ENCODE results near the gene IQCF2.

Gene IQCF2

DNA sequence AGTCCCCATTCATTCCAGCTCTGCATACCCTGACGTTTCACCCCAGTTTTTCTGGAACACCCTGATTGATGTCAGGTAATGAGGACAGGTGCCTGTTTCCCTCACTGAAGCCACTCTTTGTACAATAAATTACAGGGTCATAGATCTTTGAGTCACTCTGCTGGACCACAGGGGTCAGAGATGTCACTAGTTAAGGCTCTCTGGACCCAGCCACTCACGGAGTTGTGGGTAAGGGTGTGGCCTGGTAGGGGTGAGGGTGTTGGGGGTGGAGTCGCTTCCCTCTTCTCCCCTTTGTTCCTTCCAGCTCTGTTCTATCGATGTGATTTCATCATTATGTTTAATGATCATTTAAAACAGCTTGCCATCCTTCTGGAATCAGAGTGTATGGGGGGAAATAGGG is 13.5 kb downstream of the IQCF2 start:
- H3K4me3 ChIP-seq (replicated peaks; ENCODE audit: low read depth, low read length) = no peak overlapping the region
- TF ChIP-seq, protein P1, sequence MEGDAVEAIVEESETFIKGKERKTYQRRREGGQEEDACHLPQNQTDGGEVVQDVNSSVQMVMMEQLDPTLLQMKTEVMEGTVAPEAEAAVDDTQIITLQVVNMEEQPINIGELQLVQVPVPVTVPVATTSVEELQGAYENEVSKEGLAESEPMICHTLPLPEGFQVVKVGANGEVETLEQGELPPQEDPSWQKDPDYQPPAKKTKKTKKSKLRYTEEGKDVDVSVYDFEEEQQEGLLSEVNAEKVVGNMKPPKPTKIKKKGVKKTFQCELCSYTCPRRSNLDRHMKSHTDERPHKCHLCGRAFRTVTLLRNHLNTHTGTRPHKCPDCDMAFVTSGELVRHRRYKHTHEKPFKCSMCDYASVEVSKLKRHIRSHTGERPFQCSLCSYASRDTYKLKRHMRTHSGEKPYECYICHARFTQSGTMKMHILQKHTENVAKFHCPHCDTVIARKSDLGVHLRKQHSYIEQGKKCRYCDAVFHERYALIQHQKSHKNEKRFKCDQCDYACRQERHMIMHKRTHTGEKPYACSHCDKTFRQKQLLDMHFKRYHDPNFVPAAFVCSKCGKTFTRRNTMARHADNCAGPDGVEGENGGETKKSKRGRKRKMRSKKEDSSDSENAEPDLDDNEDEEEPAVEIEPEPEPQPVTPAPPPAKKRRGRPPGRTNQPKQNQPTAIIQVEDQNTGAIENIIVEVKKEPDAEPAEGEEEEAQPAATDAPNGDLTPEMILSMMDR (IDR thresholded peaks at IDR 0.05; ENCODE audit: low read depth, low read length, missing control alignments) = no peak
- DNase-seq (ENCODE audit: extremely low read depth, low read depth) = no peak

DNA sequence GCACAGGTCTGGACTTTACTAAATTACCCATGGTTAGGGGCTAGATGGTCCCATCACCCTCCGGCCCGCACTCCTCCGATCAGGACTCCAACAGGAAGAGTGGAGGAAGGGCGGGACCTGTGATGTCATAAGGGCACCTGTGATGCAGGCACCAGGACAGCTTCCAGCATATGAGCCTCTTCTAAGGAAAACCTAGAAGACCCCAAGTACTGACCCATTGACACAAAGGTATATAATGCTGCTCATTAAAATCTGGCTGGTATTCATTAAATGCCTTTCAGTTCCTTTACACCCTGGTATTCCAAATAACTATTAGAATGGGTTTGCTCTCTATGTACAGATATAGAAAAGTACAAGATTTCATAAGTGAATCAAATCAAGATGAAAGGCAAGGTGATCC is 14.1 kb downstream of the IQCF2 start, which contains the start of gene IQCF5:
Gene IQCF5, minus strand, starts transcription at position 101 of the 400 bp plus-strand sequence. Its CDS starts 70 bp downstream, at position 31.
- TF ChIP-seq, protein P1 (IDR thresholded peaks at IDR 0.05; ENCODE audit: low read depth, low read length, missing control alignments) = no peak
- H3K4me3 ChIP-seq (replicated peaks; ENCODE audit: low read depth, low read length) = no peak within 1 kb of the TSS
- no peak for DNase-seq (ENCODE audit: extremely low read depth, low read depth)

DNA sequence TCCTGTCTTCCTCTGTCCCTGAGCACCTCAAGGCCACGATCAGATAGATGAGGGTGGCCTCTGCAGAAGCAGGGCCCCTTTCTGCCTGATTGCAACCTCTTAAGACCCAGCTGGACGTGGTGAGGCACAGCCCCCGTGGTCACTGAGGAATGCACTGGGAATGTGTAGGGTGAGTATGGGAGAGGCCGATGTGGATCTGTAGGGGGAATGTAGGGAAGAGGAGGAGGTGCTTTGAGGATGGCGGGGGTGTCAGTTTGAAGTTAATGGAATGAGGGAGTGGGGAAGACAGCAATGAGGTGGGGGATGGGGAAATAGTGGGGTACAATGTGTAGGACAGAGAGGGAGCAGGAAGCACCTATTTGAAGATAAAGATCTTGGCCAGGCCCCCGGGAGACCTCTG is 14.8 kb downstream of the IQCF2 start:
- DNase-seq (ENCODE audit: extremely low read depth, low read depth) = no peak
- TF ChIP-seq, protein P1 (IDR thresholded peaks at IDR 0.05; ENCODE audit: low read depth, low read length, missing control alignments) = no peak
- no peak overlapping the region for H3K4me3 ChIP-seq (replicated peaks; ENCODE audit: low read depth, low read length)

DNA sequence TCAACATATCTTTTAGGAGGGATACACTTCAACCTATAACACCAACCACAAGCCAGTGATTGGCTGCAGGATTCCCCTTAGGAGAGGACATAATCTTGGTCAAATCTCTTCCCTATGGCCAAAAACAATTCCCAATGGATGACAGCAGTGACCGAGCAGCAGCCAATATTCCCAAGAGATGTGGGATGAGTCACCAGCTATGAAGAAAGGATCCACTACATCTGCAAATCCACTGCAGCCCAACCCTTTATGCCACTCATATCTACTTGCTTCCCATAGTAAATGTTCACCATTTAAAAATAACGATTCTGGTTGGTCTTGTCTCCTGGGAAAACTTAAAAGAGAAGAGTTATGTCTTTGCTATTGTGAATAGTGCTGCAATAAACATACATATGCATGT is 18.5 kb downstream of the IQCF2 start:
- TF ChIP-seq, protein P1 (IDR thresholded peaks at IDR 0.05; ENCODE audit: low read depth, low read length, missing control alignments) = no peak
- H3K4me3 ChIP-seq (replicated peaks; ENCODE audit: low read depth, low read length) = no peak overlapping the region
- no peak for DNase-seq (ENCODE audit: extremely low read depth, low read depth)

DNA sequence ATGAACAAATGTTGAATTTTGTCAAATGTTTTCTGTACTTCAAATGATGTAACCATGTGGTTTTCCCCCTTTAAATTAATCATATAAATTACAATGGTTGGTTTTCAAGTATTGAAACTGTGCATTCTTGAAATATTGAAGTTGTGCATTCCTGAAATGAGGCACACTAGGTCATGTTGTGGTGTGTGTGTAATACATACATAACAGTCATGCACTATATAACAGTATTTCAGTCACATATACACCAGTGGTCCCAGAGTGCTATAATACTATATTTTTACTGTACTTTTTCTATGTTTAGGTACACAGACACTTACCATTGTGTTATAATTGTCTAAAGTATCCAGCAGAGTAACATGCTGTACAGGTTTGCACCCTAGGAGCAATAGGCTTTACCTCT is 25.0 kb downstream of the IQCF2 start:
- TF ChIP-seq, protein P1 (IDR thresholded peaks at IDR 0.05; ENCODE audit: low read depth, low read length, missing control alignments) = no peak
- no peak for DNase-seq (ENCODE audit: extremely low read depth, low read depth)
- H3K4me3 ChIP-seq (replicated peaks; ENCODE audit: low read depth, low read length) = no peak overlapping the region

DNA sequence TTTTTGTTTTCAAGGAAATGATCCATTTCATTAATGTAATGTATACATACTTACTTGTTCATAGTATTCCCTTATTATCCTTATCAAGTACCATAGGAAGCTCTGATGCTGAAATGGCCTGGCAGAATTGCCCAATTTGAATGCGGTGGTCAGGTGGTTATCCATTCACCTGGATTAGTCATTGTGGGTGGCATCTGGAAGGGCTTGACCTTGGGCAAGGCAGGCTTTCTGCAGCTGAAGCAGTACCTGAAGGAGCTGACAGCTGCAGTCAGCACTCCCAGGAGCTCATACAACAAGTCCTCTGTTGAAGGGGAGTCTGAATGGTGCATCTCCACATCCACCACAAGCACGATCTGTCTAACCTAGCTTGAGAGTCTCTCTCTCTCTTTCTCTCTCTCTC is 26.2 kb downstream of the IQCF2 start:
- DNase-seq (ENCODE audit: extremely low read depth, low read depth) = no peak
- H3K4me3 ChIP-seq (replicated peaks; ENCODE audit: low read depth, low read length) = no peak overlapping the region
- TF ChIP-seq, protein P1 (IDR thresholded peaks at IDR 0.05; ENCODE audit: low read depth, low read length, missing control alignments) = no peak

DNA sequence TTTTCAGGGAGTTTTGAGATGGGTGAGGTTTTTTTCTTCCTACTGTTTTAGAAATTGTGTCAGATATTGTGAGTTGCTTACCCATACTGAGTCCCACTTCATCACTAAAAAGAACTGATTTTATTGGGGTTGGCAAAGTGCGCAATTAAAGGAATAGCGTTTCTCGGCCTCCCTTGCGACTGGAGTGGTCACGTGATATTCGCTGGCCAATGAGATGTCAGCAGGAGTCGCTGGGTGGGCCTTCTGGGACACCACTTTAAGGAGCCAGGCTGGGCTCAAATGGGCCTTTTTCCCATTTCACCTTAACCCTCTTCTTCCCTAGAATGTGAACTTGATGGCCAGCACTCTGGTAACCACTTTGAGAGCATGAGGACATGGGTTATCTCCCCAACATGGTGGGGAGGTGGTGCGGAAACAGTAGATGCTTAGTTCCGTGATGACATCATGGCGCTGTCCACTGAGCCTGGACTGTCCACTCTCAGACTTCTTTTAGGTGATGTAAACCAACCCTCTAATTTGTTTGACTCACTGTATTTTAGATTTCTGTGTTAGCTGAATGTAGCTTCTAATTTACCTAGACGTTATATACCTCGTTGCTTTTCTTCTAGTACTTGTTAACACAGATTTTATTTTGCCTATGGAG is 27.2 kb downstream of the IQCF2 start:
- TF ChIP-seq, protein P1 (IDR thresholded peaks at IDR 0.05; ENCODE audit: low read depth, low read length, missing control alignments) = no peak
- no peak for DNase-seq (ENCODE audit: extremely low read depth, low read depth)
- no peak overlapping the region for H3K4me3 ChIP-seq (replicated peaks; ENCODE audit: low read depth, low read length)

Measured in HFF-Myc (cell line).